KG1 (cell line): ENCODE results near the gene TRIM73.
"Not testable (repeated sequence)": the region's sequence is repeated elsewhere in the genome, so short reads cannot be mapped to it uniquely, and the experiment has no call there.

ENCODE experiments used
- DNase-seq: peaks from one replicate; lab custom pipeline; 2025; lab: John Stamatoyannopoulos, UW

TRIM73 gene

DNA sequence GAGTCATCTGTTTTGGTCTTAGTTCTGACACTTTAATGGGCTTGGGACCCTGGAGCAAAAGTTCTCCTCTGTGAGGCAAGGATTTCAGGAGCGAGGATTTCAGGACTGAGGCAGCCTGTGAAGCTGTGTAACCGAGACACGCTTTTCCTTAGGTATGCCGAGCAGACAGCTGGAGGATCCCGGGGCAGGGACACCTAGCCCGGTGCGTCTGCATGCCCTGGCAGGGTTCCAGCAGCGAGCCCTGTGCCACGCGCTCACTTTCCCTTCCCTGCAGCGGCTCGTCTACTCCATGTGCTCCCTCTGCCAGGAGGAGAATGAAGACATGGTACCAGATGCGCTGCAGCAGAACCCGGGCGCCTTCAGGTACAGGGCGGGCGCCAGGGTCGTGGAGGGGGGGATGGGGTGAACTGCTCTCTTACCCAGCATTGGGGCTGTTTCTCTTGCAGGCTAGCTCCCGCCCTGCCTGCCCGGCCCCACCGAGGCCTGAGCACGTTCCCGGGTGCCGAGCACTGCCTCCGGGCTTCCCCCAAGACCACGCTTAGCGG is 20.5 kb downstream of the TRIM73 start:
- not testable (repeated sequence) for DNase-seq

DNA sequence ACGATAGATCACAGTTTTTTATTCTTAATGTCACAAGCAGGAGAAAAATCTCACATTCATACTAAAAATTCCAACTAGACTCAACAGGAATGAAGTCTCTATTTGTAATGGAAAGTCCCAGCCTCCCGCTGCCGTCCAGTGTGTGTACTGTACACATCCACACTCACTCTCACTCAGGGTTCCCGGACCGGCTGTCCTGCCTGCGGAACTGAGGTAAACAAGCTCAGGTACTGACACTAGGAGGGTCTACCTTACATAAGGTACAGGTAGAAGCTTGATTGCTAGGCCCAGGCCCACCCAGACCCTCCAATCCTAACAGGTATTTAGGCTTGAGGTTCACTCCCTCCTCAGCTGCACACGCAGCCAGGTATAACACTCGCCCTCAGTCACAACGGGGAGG is 21.4 kb downstream of the TRIM73 start:
- DNase-seq: not testable (repeated sequence)

GRCh38 chr7:75418292-75418858 is 22.9 kb downstream of the TRIM73 start:
- DNase-seq: not testable (repeated sequence)

GRCh38 chr7:75419210-75419609 is 23.8 kb downstream of the TRIM73 start:
- not testable (repeated sequence) for DNase-seq

DNA sequence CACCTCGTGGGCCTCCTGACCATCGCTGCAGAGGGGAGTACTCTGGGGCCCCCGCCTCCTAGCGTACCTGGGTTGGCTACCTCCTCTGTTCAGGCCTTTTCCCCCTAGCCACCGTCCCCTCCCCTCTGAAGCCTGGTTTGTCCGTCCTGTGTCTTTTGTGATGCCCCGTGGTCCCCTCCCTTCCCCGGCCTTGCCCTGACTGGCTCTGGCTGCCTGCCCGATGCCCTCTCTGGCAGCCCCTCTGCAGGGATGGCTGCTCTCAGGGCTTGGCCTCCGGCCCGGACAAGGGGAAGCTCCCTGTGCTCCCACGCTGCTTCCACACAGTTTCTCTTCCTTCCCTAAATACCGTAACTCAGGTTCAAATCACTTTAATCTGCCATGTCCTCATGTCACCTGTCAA is 24.3 kb downstream of the TRIM73 start:
- DNase-seq: not testable (repeated sequence)

- DNase-seq: not testable (repeated sequence)
Measured at GRCh38 chr7:75420152-75420551, 24.7 kb downstream of the TRIM73 start.

GRCh38 chr7:75421798-75422710 is 26.6 kb downstream of the TRIM73 start:
- not testable (repeated sequence) for DNase-seq

- DNase-seq: not testable (repeated sequence)
Measured at GRCh38 chr7:75423481-75423880, 28.1 kb downstream of the TRIM73 start.

DNA sequence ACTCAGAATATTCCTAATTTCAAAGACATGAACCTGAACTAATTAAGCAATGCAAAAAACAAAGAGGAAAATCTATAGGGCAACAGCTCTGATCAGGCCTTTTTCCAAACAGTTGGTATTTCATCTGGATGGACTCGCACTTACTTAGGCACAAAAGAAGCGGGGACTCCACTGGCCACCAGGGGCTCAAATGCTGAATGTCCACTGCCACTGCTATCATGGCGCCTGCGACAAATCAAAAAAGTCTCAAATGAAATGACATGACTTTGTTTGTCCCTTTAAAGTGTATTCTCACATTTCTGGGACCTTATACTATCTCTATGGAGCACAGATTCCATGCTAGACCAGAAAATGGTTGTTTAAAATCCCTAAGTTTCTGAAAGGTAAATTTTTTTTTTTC is 43.6 kb downstream of the TRIM73 start:
- DNase-seq: not testable (repeated sequence)

GRCh38 chr7:75442101-75442464 is 46.7 kb downstream of the TRIM73 start:
- DNase-seq: not testable (repeated sequence)

GRCh38 chr7:75442465-75443111 is 47.2 kb downstream of the TRIM73 start:
- DNase-seq: not testable (repeated sequence)

GRCh38 chr7:75449946-75450345 is 54.5 kb downstream of the TRIM73 start:
- DNase-seq: not testable (repeated sequence)

- not testable (repeated sequence) for DNase-seq
Measured at GRCh38 chr7:75452494-75452955, 57.1 kb downstream of the TRIM73 start.
